IMR-90 (cell line): ENCODE data around the gene RNF11. TPM values are rescaled to one million over a fixed set of nuclear protein-coding genes. Genes with fewer than 3 reads are reported as not detected.

ENCODE experiments used
- ATAC-seq: fragments of 200-7000 bp; cut with Tn5 transposase; 2 replicates; pipeline ENCODE4 v1.9.1; 2020; ENCODE audit warnings: low read depth, mild to moderate bottlenecking, moderate library complexity
- BruUV-seq: library from RNA; stranded (reverse); fragments of 400-500 nt; replicated peaks from 2 replicates; lab custom pipeline; 2021; lab: Mats Ljungman, UMichigan
- CTCF ChIA-PET: fragments of 300-600 bp; formaldehyde crosslinking; extraction: SDS; loops from one replicate; lab custom pipeline; 2021; ENCODE audit warnings: antibody characterized with exemption; lab: Yijun Ruan, JAX
- POLR2A ChIA-PET: fragments of 300-600 bp; sonication (Branson Sonifier 250); formaldehyde crosslinking; loops from one replicate; lab custom pipeline; 2022; ENCODE audit warnings: antibody characterized with exemption; ENCODE audit not compliant: unreplicated experiment; lab: Charles Lee
- DNase-seq: peaks from one replicate; pipeline ENCODE4 v3.0.0; 2013
- H2AFZ ChIP-seq: replicated peaks from 2 replicates; pipeline ENCODE3; 2013; ENCODE audit warnings: low read length, mild to moderate bottlenecking; ENCODE audit not compliant: poor library complexity
- H2AK5ac ChIP-seq: 2 replicates; pipeline ENCODE4 v1.6.1; 2013; ENCODE audit warnings: low read depth, low read length, inconsistent platforms
- H2AK9ac ChIP-seq: replicated peaks from 2 replicates; pipeline ENCODE3; 2013; ENCODE audit warnings: mild to moderate bottlenecking, low read depth, low read length, moderate library complexity; ENCODE audit not compliant: poor library complexity
- H2BK120ac ChIP-seq: 2 replicates; pipeline ENCODE4 v1.6.1; 2013; ENCODE audit warnings: low read depth, low read length, inconsistent platforms
- H2BK15ac ChIP-seq: 3 replicates; pipeline ENCODE4 v1.6.1; 2013; ENCODE audit warnings: low read depth, low read length, inconsistent platforms
- H2BK20ac ChIP-seq: 2 replicates; pipeline ENCODE4 v1.6.1; 2013; ENCODE audit warnings: low read depth, mild to moderate bottlenecking, inconsistent platforms, low read length, moderate library complexity
- H2BK5ac ChIP-seq: 2 replicates; pipeline ENCODE4 v1.6.1; 2013; ENCODE audit warnings: mild to moderate bottlenecking, low read depth, low read length, inconsistent platforms; ENCODE audit not compliant: poor library complexity, severe bottlenecking
- H3K14ac ChIP-seq: replicated peaks from 2 replicates; pipeline ENCODE4 v1.6.1; 2013; ENCODE audit warnings: low read depth, low read length, inconsistent platforms
- H3K18ac ChIP-seq: 2 replicates; pipeline ENCODE4 v1.6.1; 2013; ENCODE audit warnings: low read depth, low read length, control low read depth
- H3K23ac ChIP-seq: 2 replicates; pipeline ENCODE4 v1.6.1; 2013; ENCODE audit warnings: low read depth, low read length, inconsistent platforms
- H3K27ac ChIP-seq: 2 replicates; pipeline ENCODE4 v1.5.1; 2013; ENCODE audit warnings: mild to moderate bottlenecking, control low read depth, low read length; ENCODE audit not compliant: insufficient read depth
- H3K27me3 ChIP-seq: 2 replicates; pipeline ENCODE4 v1.6.1; 2013; ENCODE audit warnings: low read length; ENCODE audit not compliant: control insufficient read depth, insufficient read depth
- H3K36me3 ChIP-seq: 2 replicates; pipeline ENCODE4 v1.6.1; 2013; ENCODE audit warnings: low read length, mixed read lengths; ENCODE audit not compliant: control insufficient read depth, insufficient read depth
- H3K4ac ChIP-seq: 2 replicates; pipeline ENCODE4 v1.6.1; 2013; ENCODE audit warnings: low read depth, low read length, inconsistent platforms
- H3K4me1 ChIP-seq: 2 replicates; pipeline ENCODE4 v1.6.1; 2013; ENCODE audit warnings: low read length, mixed read lengths; ENCODE audit not compliant: control insufficient read depth, insufficient read depth
- H3K4me2 ChIP-seq: 2 replicates; pipeline ENCODE4 v1.6.1; 2013; ENCODE audit warnings: low read depth, mild to moderate bottlenecking, control low read depth, low read length, moderate library complexity
- H3K4me3 ChIP-seq: 2 replicates; pipeline ENCODE4 v1.5.1; 2013; ENCODE audit warnings: low read depth, mild to moderate bottlenecking, control low read depth, low read length, moderate library complexity; ENCODE audit not compliant: insufficient read depth
- H3K56ac ChIP-seq: 2 replicates; pipeline ENCODE4 v1.6.1; 2013; ENCODE audit warnings: low read length, inconsistent platforms; ENCODE audit not compliant: insufficient read depth; ENCODE audit errors: extremely low read depth
- H3K79me1 ChIP-seq, 2 experiments: 2 replicates each; pipeline ENCODE4 v1.6.1; 2013; ENCODE audit warnings: low read length in 2 of 2, inconsistent platforms in 1 of 2, low read depth in 1 of 2
- H3K9ac ChIP-seq: 2 replicates; pipeline ENCODE4 v1.6.1; 2013; ENCODE audit warnings: low read depth, low read length, control low read depth
- H3K9me1 ChIP-seq: 2 replicates; pipeline ENCODE4 v1.6.1; 2013; ENCODE audit warnings: low read length, inconsistent platforms; ENCODE audit not compliant: insufficient read depth
- H3K9me3 ChIP-seq: 2 replicates; pipeline ENCODE4 v1.6.1; 2013; ENCODE audit warnings: low read length; ENCODE audit not compliant: control insufficient read depth, insufficient read depth
- H4K20me1 ChIP-seq: 2 replicates; pipeline ENCODE4 v1.6.1; 2013; ENCODE audit warnings: low read length, inconsistent platforms; ENCODE audit not compliant: insufficient read depth
- H4K5ac ChIP-seq: 2 replicates; pipeline ENCODE4 v1.6.1; 2013; ENCODE audit warnings: mild to moderate bottlenecking, low read depth, low read length, control low read depth
- H4K8ac ChIP-seq, 2 experiments: 2 replicates each; pipeline ENCODE4 v1.6.1; 2013; ENCODE audit warnings: low read depth in 2 of 2, low read length in 2 of 2, control low read depth in 1 of 2, inconsistent platforms in 1 of 2
- H4K91ac ChIP-seq: 2 replicates; pipeline ENCODE4 v1.6.1; 2013; ENCODE audit warnings: low read depth, low read length, inconsistent platforms; ENCODE audit not compliant: insufficient read depth
- BHLHE40 ChIP-seq: fragments of 150-350 bp; IDR thresholded peaks from 2 replicates; pipeline ENCODE4 v1.6.1; 2016; ENCODE audit warnings: mild to moderate bottlenecking, low read depth, low read length
- CEBPB ChIP-seq: IDR thresholded peaks from 2 replicates; pipeline ENCODE4 v1.6.1; 2012; ENCODE audit warnings: low read depth, low read length, improper control_type of control experiment
- CHD1 ChIP-seq: IDR thresholded peaks from 2 replicates; pipeline ENCODE4 v1.6.1; 2012; ENCODE audit warnings: low read depth, low read length, improper control_type of control experiment
- CTCF ChIP-seq: conservative IDR thresholded peaks from 2 replicates; pipeline ENCODE4 v1.5.1; 2012; ENCODE audit warnings: mild to moderate bottlenecking, low read depth, low read length, improper control_type of control experiment
- FOS ChIP-seq: fragments of 150-350 bp; IDR thresholded peaks from 2 replicates; pipeline ENCODE4 v1.6.1; 2016; ENCODE audit warnings: low read depth, low read length
- MAFK ChIP-seq: IDR thresholded peaks from 2 replicates; pipeline ENCODE4 v1.6.1; 2012; ENCODE audit warnings: low read depth, low read length, improper control_type of control experiment
- MAZ ChIP-seq: IDR thresholded peaks from 2 replicates; pipeline ENCODE4 v1.6.1; 2012; ENCODE audit warnings: low read depth, mild to moderate bottlenecking, low read length, improper control_type of control experiment, moderate library complexity, borderline replicate concordance
- MXI1 ChIP-seq: IDR thresholded peaks from 2 replicates; pipeline ENCODE4 v1.6.1; 2012; ENCODE audit warnings: low read depth, mild to moderate bottlenecking, low read length, moderate library complexity, borderline replicate concordance
- NFE2L2 ChIP-seq: fragments of 150-350 bp; IDR thresholded peaks from 2 replicates; pipeline ENCODE4 v1.6.1; 2016; ENCODE audit warnings: low read depth, mild to moderate bottlenecking, low read length
- POLR2A ChIP-seq: IDR thresholded peaks from 2 replicates; pipeline ENCODE4 v1.6.1; 2012; ENCODE audit warnings: mild to moderate bottlenecking, low read depth, low read length
- RAD21 ChIP-seq: IDR thresholded peaks from 2 replicates; pipeline ENCODE4 v1.6.1; 2012; ENCODE audit warnings: low read length, improper control_type of control experiment
- RCOR1 ChIP-seq: IDR thresholded peaks from 2 replicates; pipeline ENCODE4 v1.6.1; 2012; ENCODE audit warnings: mild to moderate bottlenecking, low read length, improper control_type of control experiment; ENCODE audit not compliant: insufficient replicate concordance
- RFX5 ChIP-seq: IDR thresholded peaks from 2 replicates; pipeline ENCODE4 v1.8.0; 2012; ENCODE audit warnings: low read depth, mild to moderate bottlenecking, low read length, moderate library complexity
- SMC3 ChIP-seq: fragments of 150-350 bp; IDR thresholded peaks from 2 replicates; pipeline ENCODE4 v1.6.1; 2016; ENCODE audit warnings: low read depth, mild to moderate bottlenecking, antibody characterized with exemption, low read length, moderate library complexity
- USF2 ChIP-seq: fragments of 150-350 bp; IDR thresholded peaks from 2 replicates; pipeline ENCODE4 v1.6.1; 2017; ENCODE audit warnings: mild to moderate bottlenecking, antibody characterized with exemption, low read length, low read depth
- WGBS, 2 experiments: methylation state at CpG; one replicate each; pipeline versions ENCODE4 v1.1.5 to v1.1.7; 2013; ENCODE audit warnings: missing lambda C conversion rate in 2 of 2; ENCODE audit not compliant: insufficient read length in 1 of 2; ENCODE audit errors: extremely low coverage in 2 of 2; 5-methylcytosine and 5-hydroxymethylcytosine counted together
- dilution Hi-C: fragments of 300-500 bp; cut with HindIII; formaldehyde crosslinking; loops from one replicate; pipeline ENCODE4 v1.14.3; 2018; ENCODE audit warnings: low sequenced_read_pairs; ENCODE audit not compliant: unreplicated experiment
- in situ Hi-C: fragments of 300-500 bp; cut with MboI; formaldehyde crosslinking; loops from 3 replicates; pipeline ENCODE4 v1.14.3; 2019; ENCODE audit warnings: low sequenced_read_pairs, inconsistent platforms, mixed read lengths
- intact Hi-C: fragments of 100-400 bp; cut with micrococcal nuclease; formaldehyde crosslinking; loops from 2 replicates; pipeline ENCODE4 v1.10.0; 2022
- polyA plus RNA-seq, 3 experiments: library from polyadenylated mRNA; depleted of rRNA; stranded (reverse); fragments of >200 nt; gene quantifications; 2 replicates each; pipeline ENCODE4 v1.2.3, GENCODE V29; 2012; ENCODE audit warnings: low replicate concordance in 1 of 3
- total RNA-seq: library from RNA; depleted of rRNA; stranded (reverse); fragments of >200 nt; gene quantifications from 2 replicates; pipeline ENCODE4 v1.2.3, GENCODE V29; 2012
- TF ChIP-seq, protein P1 (sequence below): fragments of 150-350 bp; IDR thresholded peaks from 2 replicates; pipeline ENCODE4 v1.6.1; 2016; ENCODE audit warnings: low read depth, mild to moderate bottlenecking, low read length, moderate library complexity, borderline replicate concordance

The RNF11 gene
- total and polyA plus RNA-seq, 2 of the 4 experiments (the other 2 are of a cell fraction): 63.3 to 64.1 TPM

- POLR2A ChIA-PET: no interaction called here
- Histone ChIP-seq H3K9me1 (peaks cover 16% of the 10 kb centered on the region), H2BK5ac (no peak overlapping the region), H2BK120ac (no peak overlapping the region), H3K18ac (no peak overlapping the region), H3K4me2 (no peak overlapping the region), H3K4ac (no peak overlapping the region), H3K9ac (no peak overlapping the region), H3K56ac (no peak overlapping the region), H2AFZ (no peak overlapping the region), H3K4me1 (peaks cover 10% of the 10 kb centered on the region), H3K9me3 (no peaks in the 10 kb centered on the region), H3K14ac (no peak overlapping the region), H2BK20ac (no peak overlapping the region), H2BK15ac (no peak overlapping the region), H2AK5ac (no peak overlapping the region), H3K4me3 (no peak overlapping the region), H4K5ac (no peak overlapping the region), H4K20me1 (no peaks in the 10 kb centered on the region), H2AK9ac (no peak overlapping the region), H3K27ac (no peak overlapping the region), H4K8ac (no peak overlapping the region), H3K27me3 (no peaks in the 10 kb centered on the region), H3K23ac (no peak overlapping the region), H3K79me1 (no peaks in the 10 kb centered on the region), H3K36me3 (no peaks in the 10 kb centered on the region), H4K91ac (no peak overlapping the region)
- no peak for ATAC-seq
- TF ChIP-seq CHD1 (no peak), NFE2L2 (no peak), FOS (no peak), RCOR1 (no peak), POLR2A (no peak), SMC3 (no peak), CEBPB (no peak), MAZ (no peak), RFX5 (no peak), MAFK (no peak), RAD21 (no peak), BHLHE40 (no peak), USF2 (no peak), MXI1 (no peak), CTCF (no peak)
- TF ChIP-seq, protein P1, sequence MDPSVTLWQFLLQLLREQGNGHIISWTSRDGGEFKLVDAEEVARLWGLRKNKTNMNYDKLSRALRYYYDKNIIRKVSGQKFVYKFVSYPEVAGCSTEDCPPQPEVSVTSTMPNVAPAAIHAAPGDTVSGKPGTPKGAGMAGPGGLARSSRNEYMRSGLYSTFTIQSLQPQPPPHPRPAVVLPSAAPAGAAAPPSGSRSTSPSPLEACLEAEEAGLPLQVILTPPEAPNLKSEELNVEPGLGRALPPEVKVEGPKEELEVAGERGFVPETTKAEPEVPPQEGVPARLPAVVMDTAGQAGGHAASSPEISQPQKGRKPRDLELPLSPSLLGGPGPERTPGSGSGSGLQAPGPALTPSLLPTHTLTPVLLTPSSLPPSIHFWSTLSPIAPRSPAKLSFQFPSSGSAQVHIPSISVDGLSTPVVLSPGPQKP: no peak
- dilution Hi-C loops (no loop called here), in situ Hi-C loops (no loop called here), intact Hi-C loops (no loop called here)
- DNase-seq: no peak
- BruUV-seq: no TSS peak
- CTCF ChIA-PET: no interaction called here
- WGBS, 2 experiments: no CpG with 5 or more reads among the region's 5 CpGs
Observed at GRCh38 chr1:51311826-51312225, 75.8 kb downstream of the RNF11 start.
